Endodermal cell (in vitro differentiated cells): ENCODE data around the gene CCDC183. TPM values are rescaled to one million over a fixed set of nuclear protein-coding genes. Genes with fewer than 3 reads are reported as not detected.

Source experiments
- DNase-seq: peaks from one replicate; pipeline ENCODE4 v3.0.0-alpha.2; 2017
- H3K27ac ChIP-seq: 2 replicates; pipeline ENCODE4 v1.5.1; 2013; ENCODE audit warnings: mild to moderate bottlenecking, low read depth, low read length, moderate library complexity
- H3K27me3 ChIP-seq: 2 replicates; pipeline ENCODE4 v1.6.1; 2013; ENCODE audit warnings: mild to moderate bottlenecking, low read length, moderate library complexity; ENCODE audit not compliant: insufficient read depth, control insufficient read depth, poor library complexity, severe bottlenecking
- H3K36me3 ChIP-seq: 2 replicates; pipeline ENCODE4 v1.7.0; 2013; ENCODE audit warnings: mild to moderate bottlenecking, low read length, moderate library complexity; ENCODE audit not compliant: control insufficient read depth, insufficient read depth
- H3K4me1 ChIP-seq: one replicate; pipeline ENCODE4 v1.7.0; 2013; ENCODE audit warnings: low read length; ENCODE audit not compliant: control insufficient read depth, insufficient read depth
- H3K4me3 ChIP-seq: 2 replicates; pipeline ENCODE4 v1.5.1; 2013; ENCODE audit warnings: mild to moderate bottlenecking, low read length, moderate library complexity
- H3K9ac ChIP-seq: 2 replicates; pipeline ENCODE4 v1.6.1; 2013; ENCODE audit warnings: mild to moderate bottlenecking, low read length, moderate library complexity; ENCODE audit not compliant: poor library complexity, severe bottlenecking; ENCODE audit errors: extremely low read depth
- H3K9me3 ChIP-seq: 2 replicates; pipeline ENCODE4 v1.6.1; 2013; ENCODE audit warnings: mild to moderate bottlenecking, low read length, moderate library complexity; ENCODE audit not compliant: control insufficient read depth
- H3K27ac Mint-ChIP-seq: 2 replicates; pipeline ENCODE4 v1.8.0; 2020; ENCODE audit warnings: mixed read lengths
- H3K27me3 Mint-ChIP-seq: 2 replicates; pipeline ENCODE4 v1.8.0; 2021; ENCODE audit warnings: mild to moderate bottlenecking, mixed read lengths; ENCODE audit not compliant: insufficient read depth
- H3K36me3 Mint-ChIP-seq: 2 replicates; pipeline ENCODE4 v1.8.0; 2020; ENCODE audit warnings: low read depth, mixed read lengths
- H3K4me1 Mint-ChIP-seq: 2 replicates; pipeline ENCODE4 v1.8.0; 2020; ENCODE audit warnings: mixed read lengths
- H3K4me3 Mint-ChIP-seq: 2 replicates; pipeline ENCODE4 v1.8.0; 2020; ENCODE audit warnings: mild to moderate bottlenecking, moderate library complexity, mixed read lengths
- H3K9me3 Mint-ChIP-seq: 2 replicates; pipeline ENCODE4 v1.8.0; 2020; ENCODE audit warnings: mild to moderate bottlenecking, mixed read lengths
- CTCF ChIP-seq: fragments of 200-600 bp; sonication (generic); conservative IDR thresholded peaks from 2 replicates; pipeline ENCODE4 v1.5.0; 2021; ENCODE audit warnings: antibody characterized with exemption, mild to moderate bottlenecking
- WGBS, 2 experiments: methylation state at CpG; one replicate each; pipeline versions ENCODE4 v1.1.5 to v1.1.7; 2013; ENCODE audit warnings: missing lambda C conversion rate in 2 of 2, mixed read lengths in 1 of 2; ENCODE audit not compliant: insufficient coverage in 1 of 2, insufficient read length in 1 of 2; 5-methylcytosine and 5-hydroxymethylcytosine counted together
- total RNA-seq, 2 donors: library from RNA; stranded (reverse); fragmentation: NEBNext Ultra II Directional in 1 of 2; extraction: Animal tissue kit (Norgen Biotek cat#: 25700) in 1 of 2; gene quantifications; 2 replicates in 1 of 2; 3 replicates in 1 of 2; pipeline ENCODE4 v1.2.1, GENCODE V29; 2021

Gene CCDC183
- total RNA-seq, 2 donors from 2014 or later = 10.9 to 13.4 TPM

DNA sequence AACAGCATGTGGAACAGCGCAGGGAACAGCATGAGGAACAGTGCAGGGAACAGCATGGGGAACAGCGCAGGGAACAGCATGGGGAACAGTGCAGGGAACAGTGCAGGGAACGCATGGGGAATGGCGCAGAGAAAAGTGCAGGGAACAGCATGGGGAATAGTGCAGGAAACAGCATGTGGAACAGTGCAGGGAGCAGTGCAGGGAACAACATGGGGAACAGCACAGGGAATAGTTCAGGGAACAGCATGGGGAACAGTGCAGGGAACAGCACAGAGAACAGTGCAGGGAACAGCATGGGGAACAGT lies 40.1 kb upstream of the CCDC183 start:
- no peak for DNase-seq
- 91 to 92% methylated on average over 3 to 4 of the region's 4 CpGs for WGBS, 2 experiments
- H3K36me3 Mint-ChIP-seq = peaks cover 2% of the 10 kb centered on the region

GRCh38 chr9:136756836-136757235 lies 39.3 kb upstream of the CCDC183 start:
- 93 to 94% methylated on average over 16 to 18 of the region's 18 CpGs for WGBS, 2 experiments
- Histone ChIP-seq H3K36me3 (no peaks in the 10 kb centered on the region), H3K27me3 (no peaks in the 10 kb centered on the region), H3K9ac (no peak overlapping the region), H3K4me1 (no peaks in the 10 kb centered on the region), H3K4me3 (no peak overlapping the region), H3K27ac (no peak overlapping the region), H3K9me3 (peaks cover 8% of the 10 kb centered on the region)
- Mint-ChIP-seq H3K27ac (no peak overlapping the region), H3K27me3 (peaks cover 5% of the 10 kb centered on the region), H3K4me3 (no peak overlapping the region), H3K36me3 (peaks cover 2% of the 10 kb centered on the region), H3K9me3 (peaks cover 22% of the 10 kb centered on the region), H3K4me1 (no peaks in the 10 kb centered on the region)
- DNase-seq = no peak
- TF ChIP-seq CTCF = no peak

More for the DNA sequence above, 40.1 kb upstream of the CCDC183 start:
- Histone ChIP-seq H3K9me3 (peaks cover 15% of the 10 kb centered on the region), H3K27ac (no peak overlapping the region), H3K27me3 (no peaks in the 10 kb centered on the region), H3K4me1 (no peaks in the 10 kb centered on the region), H3K36me3 (no peaks in the 10 kb centered on the region), H3K4me3 (no peak overlapping the region), H3K9ac (no peak overlapping the region)
- Mint-ChIP-seq H3K4me1 (no peaks in the 10 kb centered on the region), H3K27me3 (peaks cover 12% of the 10 kb centered on the region), H3K27ac (no peak overlapping the region), H3K9me3 (peaks cover 29% of the 10 kb centered on the region), H3K4me3 (no peak overlapping the region)
- no peak for TF ChIP-seq CTCF

GRCh38 chr9:136757328-136757727 lies 38.8 kb upstream of the CCDC183 start:
- Histone ChIP-seq H3K36me3 (no peaks in the 10 kb centered on the region), H3K27ac (no peak overlapping the region), H3K4me3 (no peak overlapping the region), H3K27me3 (no peaks in the 10 kb centered on the region), H3K4me1 (no peaks in the 10 kb centered on the region), H3K9ac (no peak overlapping the region), H3K9me3 (peaks cover 3% of the 10 kb centered on the region)
- Mint-ChIP-seq H3K4me1 (no peaks in the 10 kb centered on the region), H3K36me3 (peaks cover 2% of the 10 kb centered on the region), H3K27ac (no peak overlapping the region), H3K4me3 (no peak overlapping the region), H3K27me3 (peaks cover 2% of the 10 kb centered on the region), H3K9me3 (peaks cover 17% of the 10 kb centered on the region)
- 90 to 98% methylated on average over 17 to 20 of the region's 20 CpGs for WGBS, 2 experiments
- DNase-seq = no peak
- TF ChIP-seq CTCF = no peak
